ENCODE data around the gene MYH14. TPM values are rescaled to one million over a fixed set of nuclear protein-coding genes. Genes with fewer than 3 reads are reported as not detected.

Gene MYH14
- total and polyA plus RNA-seq, 2 of the 13 experiments (the other 11 are each of a cell fraction or from before 2014, with no cell fraction given), result 5.5 to 5.8 TPM

- H3K27ac ChIP-seq (ENCODE audit: extremely low read length, insufficient read depth, low read length), result no peak overlapping the region
- BruUV-seq (replicated peaks), result no TSS peak
- FAIRE-seq (peak; percentile 92), ATAC-seq (peak; percentile 81), DNase-seq (ENCODE audit: low spot score) (peak; percentile 52)
- H3K4me1 ChIP-seq (ENCODE audit: insufficient read depth, low read length), result peaks cover 11% of the 10 kb centered on the region; the same call in 1 of the 2 replicates
- H3K9me3 ChIP-seq (ENCODE audit: low read length), result no peaks in the 10 kb centered on the region
- peak overlapping the region; percentile 39 to 72 (median 56); a peak in 5 of 6 replicates for H3K4me3 ChIP-seq (replicated peaks in 1 of 3; ENCODE audit: insufficient read depth in 1 of 3, low read depth in 2 of 3, low read length in 3 of 3)
- no peak overlapping the region for H2AFZ ChIP-seq (ENCODE audit: low read length)
- no peaks in the 10 kb centered on the region for H3K36me3 ChIP-seq (replicated peaks in 1 of 2; ENCODE audit: control insufficient read depth in 1 of 2, insufficient read depth in 2 of 2, low read length in 2 of 2)
- peak overlapping the region; percentile 88 for H3K4me2 ChIP-seq (ENCODE audit: low read depth, low read length)
- 44% methylated on average over 47 of the region's 54 CpGs for WGBS (ENCODE audit: low lambda C conversion rate)
- peak overlapping the region; percentile 38 for H3K9ac ChIP-seq (ENCODE audit: insufficient read depth, low read depth, low read length)
- POLR2A ChIA-PET, result interaction anchor here (0.8 to 1.2 kb wide), 7 partner anchors 8 to 448 kb away, joined by 3 to 6 read pairs (median 4); partner anchors contain the start of genes KCNC3 and POLD1
- no peaks in the 10 kb centered on the region for H3K27me3 ChIP-seq (ENCODE audit: control insufficient read depth in 1 of 2, insufficient read depth in 2 of 2, low read length in 2 of 2)
- intact Hi-C loops (cut with micrococcal nuclease; ENCODE audit: unreplicated experiment) (loop anchor here (1.0 kb wide), 1 partner anchor 122 kb away; no protein-coding TSS in a partner anchor), in situ Hi-C loops (cut with HindIII; ENCODE audit: extremely low pct_ligation_motif_present, low pct_unique_long_range_greater_than_20kb) (loop anchor here (25.0 kb wide), 1 partner anchor 430 kb away; the partner anchor contains the start of gene ACP4)
- H3K79me2 ChIP-seq (ENCODE audit: insufficient read depth, low read length), result no peaks in the 10 kb centered on the region
- H4K20me1 ChIP-seq (ENCODE audit: insufficient read depth, low read length), result no peaks in the 10 kb centered on the region
- CTCF ChIA-PET (ENCODE audit: low intra/inter-chr PET ratio, low total read pairs), result interaction anchor here (1.1 to 2.4 kb wide), 3 partner anchors 11 to 122 kb away, joined by 4 to 21 read pairs (median 7); no protein-coding TSS in a partner anchor
- TF ChIP-seq RAD21 (CRISPR knock-in tag; IDR thresholded peaks at IDR 0.05) (peak; percentile 82), ZHX2 (IDR thresholded peaks at IDR 0.05; ENCODE audit: low read depth) (no peak), ZHX2 (CRISPR knock-in tag; IDR thresholded peaks at IDR 0.05; ENCODE audit: borderline replicate concordance) (no peak), ZNF713 (CRISPR knock-in tag; IDR thresholded peaks at IDR 0.05) (no peak), ZNF691 (CRISPR knock-in tag; IDR thresholded peaks at IDR 0.05; ENCODE audit: borderline replicate concordance, low read depth) (no peak), MED1 (CRISPR knock-in tag; IDR thresholded peaks at IDR 0.05) (no peak), ZNF143 (CRISPR knock-in tag; IDR thresholded peaks at IDR 0.05) (0 out of 2 replicates have a peak, but pooled peaks have one; percentile 32), LCORL (IDR thresholded peaks at IDR 0.05) (no peak), LCORL (CRISPR knock-in tag; IDR thresholded peaks at IDR 0.05) (no peak; the same call in 1 of the 2 replicates), ATF2 (CRISPR knock-in tag; IDR thresholded peaks at IDR 0.05) (0 out of 2 replicates have a peak, but pooled peaks have one; percentile 45), ZNF292 (CRISPR knock-in tag; IDR thresholded peaks at IDR 0.05; ENCODE audit: borderline replicate concordance, low read depth) (no peak), MATR3 (CRISPR knock-in tag; IDR thresholded peaks at IDR 0.05) (no peak), ZNF788 (CRISPR knock-in tag; IDR thresholded peaks at IDR 0.05; ENCODE audit: borderline replicate concordance) (peak; percentile 39; the same call in 1 of the 2 replicates), NBN (conservative IDR thresholded peaks at IDR 0.05) (no peak)
Observed at GRCh38 chr19:50357178-50358100, 154.0 kb downstream of the MYH14 start.
